ENCODE data around the gene GPR108. TPM values are rescaled to one million over a fixed set of nuclear protein-coding genes. Genes with fewer than 3 reads are reported as not detected.

Gene GPR108
- total RNA-seq, 4 donors from 2014 or later = 38.2 to 61.7 (median 48.2) TPM

- Histone ChIP-seq H3K36me3 (peaks cover 18 to 50% (median 39%) of the 10 kb centered on the region in 4 donors), H3K27ac (replicated peaks in 1 of 4) (no peak overlapping the region), H3K4me3 (no peak overlapping the region), H3K9me3 (no peaks in the 10 kb centered on the region), H3K27me3 (no peaks in the 10 kb centered on the region), H3K4me1 (peaks cover 22 to 42% (median 33%) of the 10 kb centered on the region in 4 donors)
- intact Hi-C loops (cut with DNase I) = loop anchor here (10.0 kb wide), 1 partner anchor 99 kb away; no protein-coding TSS in a partner anchor
- WGBS = 85% methylated on average over 29 of the region's 29 CpGs
- no peak for TF ChIP-seq POLR2A (IDR thresholded peaks at IDR 0.05; ENCODE audit: low read depth)
- TF ChIP-seq CTCF (IDR thresholded peaks at IDR 0.05) = peak in 2 of 3 experiments; percentile 26 to 43
- no peak for DNase-seq (ENCODE audit: extremely low spot score)
These were observed 3.9 kb downstream of the GPR108 start for GRCh38 chr19:6733338-6734095.

- intact Hi-C loops (cut with DNase I) = loop anchor here (10.0 kb wide), 1 partner anchor 98 kb away; no protein-coding TSS in a partner anchor
- peaks cover 18 to 50% (median 39%) of the 10 kb centered on the region in 4 donors for H3K36me3 ChIP-seq
These were observed 4.5 kb downstream of the GPR108 start for GRCh38 chr19:6732803-6733337.

GRCh38 chr19:6731822-6732221, 5.6 kb downstream of the GPR108 start:
- intact Hi-C loops (cut with DNase I) = loop anchor here (10.0 kb wide), 1 partner anchor 97 kb away; no protein-coding TSS in a partner anchor

More at GRCh38 chr19:6732803-6733337, 4.5 kb downstream of the GPR108 start:
- no peak for DNase-seq (ENCODE audit: extremely low spot score)
- WGBS = 90% methylated on average over 14 of the region's 21 CpGs
- Histone ChIP-seq H3K4me3 (no peak overlapping the region), H3K4me1 (peaks cover 15 to 37% (median 27%) of the 10 kb centered on the region in 4 donors), H3K27ac (replicated peaks in 1 of 4) (no peak overlapping the region), H3K27me3 (no peaks in the 10 kb centered on the region), H3K9me3 (no peaks in the 10 kb centered on the region)
- TF ChIP-seq CTCF (IDR thresholded peaks at IDR 0.05) = no peak
- no peak for TF ChIP-seq POLR2A (IDR thresholded peaks at IDR 0.05; ENCODE audit: low read depth)
- TF ChIP-seq EP300 (IDR thresholded peaks at IDR 0.05) = no peak
- no peak for TF ChIP-seq POLR2AphosphoS5 (IDR thresholded peaks at IDR 0.05)

GRCh38 chr19:6730941-6731670, 6.3 kb downstream of the GPR108 start:
- Histone ChIP-seq H3K27me3 (peaks cover 0 to 9% (median 0%) of the 10 kb centered on the region in 4 donors), H3K9me3 (no peaks in the 10 kb centered on the region), H3K4me1 (peaks cover 10 to 27% (median 19%) of the 10 kb centered on the region in 4 donors), H3K27ac (replicated peaks in 1 of 4) (peak overlapping the region in 1 of 4 donors; percentile 17), H3K4me3 (no peak overlapping the region), H3K36me3 (peaks cover 18 to 50% (median 39%) of the 10 kb centered on the region in 4 donors)
- TF ChIP-seq POLR2A (IDR thresholded peaks at IDR 0.05; ENCODE audit: low read depth) (no peak), CTCF (IDR thresholded peaks at IDR 0.05) (no peak), POLR2AphosphoS5 (IDR thresholded peaks at IDR 0.05) (no peak), EP300 (IDR thresholded peaks at IDR 0.05) (no peak)
- WGBS = 89% methylated on average over 18 of the region's 30 CpGs
- intact Hi-C loops (cut with DNase I) = loop anchor here (10.0 kb wide), 1 partner anchor 96 kb away; no protein-coding TSS in a partner anchor
- DNase-seq (ENCODE audit: extremely low spot score) = no peak

More at GRCh38 chr19:6731822-6732221, 5.6 kb downstream of the GPR108 start:
- no peak for DNase-seq (ENCODE audit: extremely low spot score)
- Histone ChIP-seq H3K4me3 (no peak overlapping the region), H3K27ac (replicated peaks in 1 of 4) (no peak overlapping the region), H3K27me3 (peaks cover 0 to 4% (median 0%) of the 10 kb centered on the region in 4 donors), H3K36me3 (peaks cover 18 to 50% (median 39%) of the 10 kb centered on the region in 4 donors), H3K9me3 (no peaks in the 10 kb centered on the region), H3K4me1 (peaks cover 15 to 34% (median 25%) of the 10 kb centered on the region in 4 donors)
- TF ChIP-seq CTCF (IDR thresholded peaks at IDR 0.05) (no peak), POLR2AphosphoS5 (IDR thresholded peaks at IDR 0.05) (no peak), POLR2A (IDR thresholded peaks at IDR 0.05; ENCODE audit: low read depth) (no peak), EP300 (IDR thresholded peaks at IDR 0.05) (no peak)
- WGBS = 93% methylated on average over 22 of the region's 22 CpGs
